ENCODE results near the gene BIRC3. TPM values are rescaled to one million over a fixed set of nuclear protein-coding genes. Genes with fewer than 3 reads are reported as not detected.

Gene BIRC3
- total RNA-seq, 2 donors from 2014 or later, result 62.3 to 75.6 TPM

DNA sequence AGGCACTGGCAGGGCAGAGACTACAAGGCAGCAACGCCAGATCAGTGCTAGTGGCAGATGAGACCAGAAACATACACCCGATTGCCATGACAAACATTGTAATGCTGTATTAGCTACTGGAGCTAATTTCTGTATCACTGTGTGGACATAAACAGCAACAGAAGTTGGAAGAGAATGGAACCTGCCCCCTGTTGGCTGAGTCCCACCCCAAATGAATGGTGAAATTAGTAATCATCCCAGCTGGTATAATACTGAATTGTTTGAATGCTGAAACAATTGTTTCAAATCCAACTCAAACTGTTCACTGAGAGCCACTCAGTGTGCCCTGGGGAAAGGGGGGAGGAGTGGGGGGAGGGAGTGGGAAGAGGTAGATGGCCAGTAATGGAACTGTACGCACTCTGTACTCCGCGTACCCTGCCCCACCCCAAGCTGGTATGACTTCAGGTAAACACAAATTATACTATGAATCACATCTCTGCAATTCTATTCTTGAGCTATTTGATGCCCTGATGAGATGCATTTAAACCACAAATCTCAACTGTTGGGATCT lies 11.2 kb upstream of the BIRC3 start:
- H3K4me3 Mint-ChIP-seq, result peak overlapping the region; percentile 43
- ATAC-seq, result no peak

GRCh38 chr11:102306817-102307726 lies 10.2 kb upstream of the BIRC3 start:
- DNase-seq (ENCODE audit: low spot score) (no peak), ATAC-seq (no peak)
- H3K9me3 Mint-ChIP-seq, result peaks cover 4% of the 10 kb centered on the region
- no peaks in the 10 kb centered on the region for H3K27me3 Mint-ChIP-seq
- H3K4me3 Mint-ChIP-seq, result peak overlapping the region; percentile 44
- H3K4me1 Mint-ChIP-seq (ENCODE audit: low read depth in 2 of 2), result peaks cover 25 to 26% of the 10 kb centered on the region in 2 donors
- peak overlapping the region; percentile 19 to 50 for H3K27ac Mint-ChIP-seq
- H3K36me3 Mint-ChIP-seq, result no peaks in the 10 kb centered on the region

More for the DNA sequence above, 11.2 kb upstream of the BIRC3 start:
- Mint-ChIP-seq H3K9me3 (peaks cover 4% of the 10 kb centered on the region), H3K27me3 (no peaks in the 10 kb centered on the region), H3K36me3 (peaks cover 6% of the 10 kb centered on the region), H3K4me1 (ENCODE audit: low read depth in 2 of 2) (peaks cover 24 to 26% of the 10 kb centered on the region in 2 donors), H3K27ac (no peak overlapping the region)
- no peak for DNase-seq (ENCODE audit: low spot score)

DNA sequence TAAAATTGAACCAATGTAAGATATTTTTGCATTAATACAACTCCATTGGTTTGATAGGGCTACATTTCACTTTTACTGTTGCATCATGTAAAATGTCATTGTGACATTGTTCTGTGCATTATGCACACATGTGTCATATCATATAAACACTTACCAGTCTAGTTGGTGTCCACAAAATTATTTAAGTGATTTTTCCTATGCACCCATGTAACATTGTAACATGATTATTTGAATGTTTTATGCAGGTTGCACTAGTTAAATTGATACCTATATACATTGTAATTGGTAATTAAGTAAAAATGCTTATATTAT lies 9.6 kb upstream of the BIRC3 start:
- Mint-ChIP-seq H3K36me3 (no peaks in the 10 kb centered on the region), H3K4me3 (no peak overlapping the region), H3K4me1 (ENCODE audit: low read depth in 2 of 2) (peaks cover 31% of the 10 kb centered on the region in 2 donors), H3K9me3 (peaks cover 4% of the 10 kb centered on the region), H3K27me3 (no peaks in the 10 kb centered on the region), H3K27ac (peak overlapping the region in 1 of 2 donors; percentile 19)
- ATAC-seq, result no peak
- DNase-seq (ENCODE audit: low spot score), result no peak

DNA sequence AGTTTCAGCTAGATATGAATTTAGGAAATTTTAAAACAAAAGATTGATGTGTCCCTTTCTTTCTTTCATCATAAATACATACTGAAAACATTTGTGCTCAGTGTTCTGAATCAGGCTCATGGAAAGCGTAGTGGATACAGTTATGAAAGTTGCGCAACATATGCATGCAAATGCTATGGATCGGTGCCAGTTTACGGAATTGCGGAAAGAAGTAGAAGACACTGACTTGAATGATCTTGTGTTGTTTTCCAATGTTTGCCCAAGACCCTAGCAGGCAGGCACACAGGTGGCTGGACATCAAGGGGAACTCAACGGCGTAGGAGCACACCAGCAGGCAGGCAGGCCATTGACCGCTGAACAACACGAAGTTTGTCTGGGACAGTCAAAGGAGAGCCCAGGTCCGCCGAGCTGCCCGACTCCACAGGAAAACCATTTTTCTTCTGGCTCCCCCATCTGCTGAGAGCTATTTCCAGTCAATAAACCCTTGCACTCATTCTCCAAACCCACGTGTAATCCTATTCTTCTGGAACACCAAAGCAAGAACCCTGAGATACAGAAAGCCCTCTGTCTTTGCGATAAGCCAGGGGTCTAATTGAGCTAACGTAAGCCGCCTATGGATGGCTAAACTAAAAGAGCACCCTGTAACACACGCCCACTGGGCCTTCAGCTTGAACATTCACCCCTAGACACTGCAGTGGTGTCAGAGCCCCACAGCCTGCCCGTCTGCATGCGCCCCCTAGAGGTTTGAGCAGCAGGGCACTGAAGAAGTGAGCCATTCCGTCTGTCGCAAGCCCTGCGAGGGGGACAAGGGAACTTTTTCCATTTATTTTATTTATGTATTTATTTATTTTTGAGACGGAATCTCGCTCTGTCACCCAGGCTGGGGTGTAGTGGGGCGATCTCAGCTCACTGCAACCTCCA lies 7.4 kb upstream of the BIRC3 start:
- ATAC-seq (no peak), DNase-seq (ENCODE audit: low spot score) (no peak)
- peak overlapping the region in 1 of 2 donors; percentile 35 for H3K27ac Mint-ChIP-seq
- H3K4me1 Mint-ChIP-seq (ENCODE audit: low read depth in 2 of 2), result peaks cover 35 to 40% of the 10 kb centered on the region in 2 donors
- H3K4me3 Mint-ChIP-seq, result no peak overlapping the region
- H3K36me3 Mint-ChIP-seq, result no peaks in the 10 kb centered on the region
- no peaks in the 10 kb centered on the region for H3K27me3 Mint-ChIP-seq
- H3K9me3 Mint-ChIP-seq, result no peaks in the 10 kb centered on the region

DNA sequence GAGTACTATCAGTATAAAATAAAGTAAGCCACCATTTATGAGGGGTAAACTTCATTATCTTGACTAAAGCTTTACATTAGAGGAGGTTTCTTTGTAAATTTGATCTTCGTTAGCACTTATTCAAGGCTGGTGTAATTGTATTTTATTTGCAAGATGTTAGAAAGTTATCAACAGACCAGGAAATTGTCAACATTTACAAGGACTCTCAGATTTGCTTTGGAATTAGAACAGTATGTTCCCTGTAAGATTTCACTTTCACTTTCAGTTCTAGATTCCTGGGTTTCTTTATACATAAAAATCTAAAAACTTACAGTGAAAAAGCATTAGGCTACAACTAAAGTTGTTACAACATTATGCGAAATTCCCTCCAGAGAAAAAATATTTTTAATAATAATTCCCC lies 4.6 kb upstream of the BIRC3 start:
- Mint-ChIP-seq H3K27ac (peak overlapping the region; percentile 66 to 90), H3K4me1 (ENCODE audit: low read depth in 2 of 2) (peaks cover 30 to 43% of the 10 kb centered on the region in 2 donors), H3K36me3 (peaks cover 3% of the 10 kb centered on the region), H3K27me3 (no peaks in the 10 kb centered on the region), H3K4me3 (peak overlapping the region; percentile 82), H3K9me3 (no peaks in the 10 kb centered on the region)
- DNase-seq (ENCODE audit: low spot score) (no peak), ATAC-seq (no peak)

- Mint-ChIP-seq H3K36me3 (peaks cover 6% of the 10 kb centered on the region), H3K27me3 (no peaks in the 10 kb centered on the region), H3K27ac (peak overlapping the region; percentile 66 to 90), H3K4me3 (peak overlapping the region; percentile 82), H3K9me3 (no peaks in the 10 kb centered on the region), H3K4me1 (ENCODE audit: low read depth in 2 of 2) (peaks cover 33 to 47% of the 10 kb centered on the region in 2 donors)
- DNase-seq (ENCODE audit: low spot score) (no peak), ATAC-seq (no peak)
Measured at GRCh38 chr11:102313238-102313940, 3.9 kb upstream of the BIRC3 start.

DNA sequence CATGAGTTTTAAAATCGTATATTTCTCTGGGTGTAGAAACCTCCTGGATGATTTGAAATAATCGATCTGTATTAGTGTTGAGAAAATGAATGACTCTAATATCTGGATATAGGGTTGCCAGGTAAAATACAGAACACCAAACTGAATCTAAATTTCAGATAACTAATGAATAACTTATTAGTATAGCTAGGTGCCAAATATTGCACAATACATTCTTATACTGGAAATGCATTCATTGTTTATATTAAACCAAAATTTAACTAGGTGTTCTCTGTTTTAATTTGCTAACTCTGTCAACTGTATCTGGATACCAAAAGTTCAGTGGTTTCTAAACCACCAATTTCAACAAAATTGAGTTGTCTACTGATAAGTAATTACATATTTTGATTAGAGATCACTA lies 2.5 kb upstream of the BIRC3 start:
- peak overlapping the region; percentile 53 for H3K4me3 Mint-ChIP-seq
- peaks cover 44 to 59% of the 10 kb centered on the region in 2 donors for H3K4me1 Mint-ChIP-seq (ENCODE audit: low read depth in 2 of 2)
- peaks cover 3% of the 10 kb centered on the region for H3K9me3 Mint-ChIP-seq
- peaks cover 20% of the 10 kb centered on the region for H3K36me3 Mint-ChIP-seq
- no peak for ATAC-seq
- peak overlapping the region; percentile 86 to 93 for H3K27ac Mint-ChIP-seq
- DNase-seq (ENCODE audit: low spot score), result no peak
- no peaks in the 10 kb centered on the region for H3K27me3 Mint-ChIP-seq

GRCh38 chr11:102316346-102316904 lies 859 bp upstream of the BIRC3 start:
- ATAC-seq, result no peak
- H3K36me3 Mint-ChIP-seq, result peaks cover 26% of the 10 kb centered on the region

GRCh38 chr11:102317768-102318103 lies 452 bp downstream of the BIRC3 start:
- peaks cover 32% of the 10 kb centered on the region for H3K36me3 Mint-ChIP-seq
- peaks cover 58 to 71% of the 10 kb centered on the region in 2 donors for H3K4me1 Mint-ChIP-seq (ENCODE audit: low read depth in 2 of 2)
- H3K9me3 Mint-ChIP-seq, result peaks cover 3% of the 10 kb centered on the region
- DNase-seq (ENCODE audit: low spot score), result no peak
- peak overlapping the region; percentile 86 to 93 for H3K27ac Mint-ChIP-seq
- ATAC-seq, result peak; percentile 2
- no peaks in the 10 kb centered on the region for H3K27me3 Mint-ChIP-seq
- H3K4me3 Mint-ChIP-seq, result peak overlapping the region; percentile 96

More at GRCh38 chr11:102316346-102316904, 859 bp upstream of the BIRC3 start:
- Mint-ChIP-seq H3K27me3 (no peaks in the 10 kb centered on the region), H3K27ac (peak overlapping the region; percentile 86 to 93), H3K4me1 (ENCODE audit: low read depth in 2 of 2) (peaks cover 55 to 68% of the 10 kb centered on the region in 2 donors), H3K9me3 (peaks cover 3% of the 10 kb centered on the region), H3K4me3 (peak overlapping the region; percentile 96)
- DNase-seq (ENCODE audit: low spot score), result no peak

- H3K27me3 Mint-ChIP-seq, result no peaks in the 10 kb centered on the region
- peak overlapping the region; percentile 86 to 93 for H3K27ac Mint-ChIP-seq
- ATAC-seq (peak; percentile 9 to 25), DNase-seq (ENCODE audit: low spot score) (no peak)
- H3K36me3 Mint-ChIP-seq, result peaks cover 32% of the 10 kb centered on the region
- H3K9me3 Mint-ChIP-seq, result peaks cover 3% of the 10 kb centered on the region
- H3K4me1 Mint-ChIP-seq (ENCODE audit: low read depth in 2 of 2), result peaks cover 54 to 67% of the 10 kb centered on the region in 2 donors
- peak overlapping the region; percentile 96 for H3K4me3 Mint-ChIP-seq
Measured at GRCh38 chr11:102318469-102318868, 1.2 kb downstream of the BIRC3 start.

DNA sequence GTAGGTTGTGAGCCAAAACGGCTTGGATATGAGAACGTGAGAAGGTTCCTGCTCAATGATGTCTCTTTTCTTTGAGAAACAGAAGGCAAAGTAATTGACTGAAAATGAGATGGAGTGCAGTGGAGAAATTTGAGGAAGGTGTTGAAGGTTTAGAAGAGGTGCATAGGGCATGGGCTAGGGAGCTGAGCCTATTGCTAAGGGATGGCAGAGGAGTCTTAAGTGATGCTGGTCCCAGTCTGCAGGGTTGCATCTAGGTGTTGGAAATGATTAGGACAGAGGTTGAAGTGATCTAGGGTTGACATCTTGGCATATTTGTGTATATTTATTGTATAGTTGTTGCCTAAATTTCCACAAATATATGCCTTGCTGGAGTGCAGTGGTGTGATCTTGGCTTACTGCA lies 2.3 kb downstream of the BIRC3 start:
- Mint-ChIP-seq H3K36me3 (peaks cover 33% of the 10 kb centered on the region), H3K4me3 (peak overlapping the region; percentile 96), H3K9me3 (peaks cover 3% of the 10 kb centered on the region), H3K27me3 (no peaks in the 10 kb centered on the region), H3K27ac (peak overlapping the region; percentile 86 to 93), H3K4me1 (ENCODE audit: low read depth in 2 of 2) (peaks cover 49 to 63% of the 10 kb centered on the region in 2 donors)
- no peak for ATAC-seq
- no peak for DNase-seq (ENCODE audit: low spot score)

GRCh38 chr11:102320188-102320587 lies 2.9 kb downstream of the BIRC3 start:
- DNase-seq (ENCODE audit: low spot score) (no peak), ATAC-seq (no peak)
- H3K27ac Mint-ChIP-seq, result peak overlapping the region; percentile 86 to 93
- no peaks in the 10 kb centered on the region for H3K27me3 Mint-ChIP-seq
- H3K4me1 Mint-ChIP-seq (ENCODE audit: low read depth in 2 of 2), result peaks cover 52 to 63% of the 10 kb centered on the region in 2 donors
- H3K4me3 Mint-ChIP-seq, result peak overlapping the region; percentile 96
- H3K9me3 Mint-ChIP-seq, result peaks cover 3% of the 10 kb centered on the region
- H3K36me3 Mint-ChIP-seq, result peaks cover 37% of the 10 kb centered on the region

DNA sequence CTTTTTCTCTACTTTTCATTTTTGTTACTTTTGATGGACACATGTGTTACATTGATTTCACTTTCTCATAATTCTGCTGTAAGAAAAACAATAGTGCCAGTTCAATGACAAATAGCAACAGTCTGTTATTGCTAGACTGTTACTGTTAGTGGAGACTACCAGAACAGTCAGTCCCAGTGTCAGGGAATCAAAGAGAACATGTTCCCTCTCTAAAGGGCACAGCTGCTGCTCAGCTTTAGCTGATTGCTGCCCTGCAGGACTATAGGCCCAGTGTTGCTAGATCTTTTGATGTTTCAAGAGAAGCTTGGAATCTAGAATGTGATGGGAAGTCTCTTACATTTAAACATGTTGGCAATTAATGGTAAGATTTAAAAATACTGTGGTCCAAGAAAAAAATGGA lies 3.4 kb downstream of the BIRC3 start:
- Mint-ChIP-seq H3K4me3 (peak overlapping the region; percentile 96), H3K27me3 (no peaks in the 10 kb centered on the region), H3K4me1 (ENCODE audit: low read depth in 2 of 2) (peaks cover 52 to 63% of the 10 kb centered on the region in 2 donors), H3K9me3 (peaks cover 3% of the 10 kb centered on the region), H3K27ac (peak overlapping the region; percentile 86 to 93), H3K36me3 (peaks cover 37% of the 10 kb centered on the region)
- DNase-seq (ENCODE audit: low spot score) (no peak), ATAC-seq (no peak)
